Mesodermal cell (in vitro differentiated cells): ENCODE data around the gene RPS6KL1.
A peak's percentile ranks its signal among the peaks of the same experiment; 100 is the strongest.

Experiments
- H3K27ac ChIP-seq: 2 replicates; pipeline ENCODE4 v1.7.0; 2013; ENCODE audit warnings: mild to moderate bottlenecking, low read depth, low read length, moderate library complexity; ENCODE audit not compliant: severe bottlenecking
- H3K36me3 ChIP-seq: 2 replicates; pipeline ENCODE4 v1.7.1; 2013; ENCODE audit warnings: mild to moderate bottlenecking, low read length, moderate library complexity; ENCODE audit not compliant: control insufficient read depth, insufficient read depth
- H3K4me1 ChIP-seq: one replicate; pipeline ENCODE4 v1.7.1; 2013; ENCODE audit warnings: mild to moderate bottlenecking, low read length; ENCODE audit not compliant: insufficient read depth, control insufficient read depth, poor library complexity, severe bottlenecking
- H3K4me3 ChIP-seq: 2 replicates; pipeline ENCODE4 v1.7.0; 2013; ENCODE audit warnings: low read length, control low read depth, mild to moderate bottlenecking; ENCODE audit not compliant: insufficient read depth, poor library complexity, severe bottlenecking; ENCODE audit errors: extremely low read depth
- H3K9me3 ChIP-seq: 2 replicates; pipeline ENCODE4 v1.7.1; 2013; ENCODE audit warnings: mild to moderate bottlenecking, low read length, moderate library complexity; ENCODE audit not compliant: control insufficient read depth
- WGBS, 2 experiments: methylation state at CpG; one replicate each; pipeline ENCODE4 v1.1.5; 2013; ENCODE audit warnings: missing lambda C conversion rate in 2 of 2; ENCODE audit not compliant: insufficient coverage in 2 of 2; 5-methylcytosine and 5-hydroxymethylcytosine counted together

The RPS6KL1 gene

GRCh38 chr14:74951443-74952179 is 28.6 kb upstream of the RPS6KL1 start:
- Histone ChIP-seq H3K36me3 (peaks cover 49% of the 10 kb centered on the region), H3K27ac (peak overlapping the region; percentile 64), H3K9me3 (no peaks in the 10 kb centered on the region), H3K4me3 (no peak overlapping the region), H3K4me1 (peaks cover 40% of the 10 kb centered on the region)
- WGBS, 2 experiments = 74 to 88% methylated on average over 6 to 10 of the region's 15 CpGs

- Histone ChIP-seq H3K36me3 (peaks cover 55% of the 10 kb centered on the region), H3K4me1 (peaks cover 33% of the 10 kb centered on the region), H3K4me3 (no peak overlapping the region), H3K27ac (peak overlapping the region; percentile 64), H3K9me3 (no peaks in the 10 kb centered on the region)
- 85 to 94% methylated on average over 4 to 6 of the region's 9 CpGs for WGBS, 2 experiments
These were observed 27.9 kb upstream of the RPS6KL1 start for GRCh38 chr14:74950795-74951442.

GRCh38 chr14:74949859-74950573 is 27.0 kb upstream of the RPS6KL1 start:
- H3K9me3 ChIP-seq = no peaks in the 10 kb centered on the region
- peak overlapping the region; percentile 10 for H3K27ac ChIP-seq
- peaks cover 30% of the 10 kb centered on the region for H3K4me1 ChIP-seq
- H3K4me3 ChIP-seq = no peak overlapping the region
- peaks cover 63% of the 10 kb centered on the region for H3K36me3 ChIP-seq
- WGBS, 2 experiments = 97% methylated on average over 15 of the region's 17 CpGs

GRCh38 chr14:74949191-74949601 is 26.1 kb upstream of the RPS6KL1 start:
- no peak overlapping the region for H3K4me3 ChIP-seq
- no peak overlapping the region for H3K27ac ChIP-seq
- H3K9me3 ChIP-seq = no peaks in the 10 kb centered on the region
- peaks cover 27% of the 10 kb centered on the region for H3K4me1 ChIP-seq
- 95 to 96% methylated on average over 16 of the region's 16 CpGs for WGBS, 2 experiments
- peaks cover 69% of the 10 kb centered on the region for H3K36me3 ChIP-seq

- Histone ChIP-seq H3K27ac (no peak overlapping the region), H3K9me3 (no peaks in the 10 kb centered on the region), H3K36me3 (peaks cover 72% of the 10 kb centered on the region), H3K4me1 (peaks cover 22% of the 10 kb centered on the region), H3K4me3 (no peak overlapping the region)
- WGBS, 2 experiments = 89 to 96% methylated on average over 13 to 20 of the region's 23 CpGs
These were observed 25.4 kb upstream of the RPS6KL1 start for GRCh38 chr14:74948228-74949175.

GRCh38 chr14:74947353-74948227 is 24.5 kb upstream of the RPS6KL1 start:
- Histone ChIP-seq H3K27ac (no peak overlapping the region), H3K4me3 (no peak overlapping the region), H3K9me3 (no peaks in the 10 kb centered on the region), H3K4me1 (peaks cover 22% of the 10 kb centered on the region), H3K36me3 (peaks cover 72% of the 10 kb centered on the region)
- WGBS, 2 experiments = 92 to 93% methylated on average over 9 to 11 of the region's 13 CpGs

- peaks cover 74% of the 10 kb centered on the region for H3K36me3 ChIP-seq
- no peak overlapping the region for H3K4me3 ChIP-seq
- WGBS, 2 experiments = 56 to 77% methylated on average over 3 to 5 of the region's 5 CpGs
- no peaks in the 10 kb centered on the region for H3K9me3 ChIP-seq
- peaks cover 27% of the 10 kb centered on the region for H3K4me1 ChIP-seq
- H3K27ac ChIP-seq = peak overlapping the region; percentile 29
These were observed 23.7 kb upstream of the RPS6KL1 start for GRCh38 chr14:74946659-74947281.

DNA sequence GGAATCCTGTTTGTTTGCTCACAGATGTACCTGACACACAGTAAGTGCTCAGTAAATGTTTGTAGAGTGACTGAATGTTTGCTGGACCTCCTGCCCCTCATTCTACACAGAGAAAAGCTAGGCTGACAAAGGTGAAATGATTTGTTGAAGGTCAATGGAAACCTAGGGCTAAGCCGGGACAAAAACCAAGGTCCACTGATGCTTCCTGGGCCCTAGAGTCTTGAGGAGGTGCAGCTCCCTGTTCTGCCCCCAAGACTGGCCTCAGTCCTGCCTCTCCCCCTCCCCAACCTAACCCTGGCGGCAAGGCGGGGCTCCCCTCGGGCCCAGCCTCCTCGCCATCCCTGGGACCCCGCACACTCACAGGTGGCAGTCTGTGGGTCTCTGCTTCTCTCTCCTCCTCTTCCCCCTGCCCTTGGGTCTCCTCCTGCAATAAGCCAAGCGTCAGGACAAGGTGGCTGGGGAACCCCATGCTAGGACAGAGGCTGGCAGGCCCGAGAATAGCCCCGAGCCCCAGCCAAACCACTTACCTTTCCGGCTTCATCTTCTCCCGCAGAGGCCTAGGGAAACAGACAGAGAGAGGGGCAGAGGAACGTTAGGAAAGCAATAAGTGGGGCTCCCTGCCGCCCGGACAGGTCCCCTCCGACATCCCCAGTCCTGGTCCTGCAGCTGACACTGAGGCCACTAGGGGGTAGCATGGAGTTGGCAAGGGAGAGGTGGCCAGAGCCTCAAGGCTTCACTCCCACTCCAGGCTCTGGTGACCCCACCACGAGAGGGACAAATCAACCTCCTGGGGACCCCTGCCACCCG is 23.0 kb upstream of the RPS6KL1 start:
- peaks cover 74% of the 10 kb centered on the region for H3K36me3 ChIP-seq
- no peak overlapping the region for H3K4me3 ChIP-seq
- no peaks in the 10 kb centered on the region for H3K9me3 ChIP-seq
- peak overlapping the region; percentile 29 for H3K27ac ChIP-seq
- 55 to 60% methylated on average over 12 to 15 of the region's 17 CpGs for WGBS, 2 experiments
- peaks cover 27% of the 10 kb centered on the region for H3K4me1 ChIP-seq
